Loucy (cell line): Measurements from ENCODE around the gene CYB5D1.

Source experiments
- H2AFZ ChIP-seq: fragments of 200-600 bp; sonication (generic); 2 replicates; pipeline ENCODE4 v1.6.0; 2016; ENCODE audit warnings: antibody characterized with exemption, mild to moderate bottlenecking, low read length, moderate library complexity
- H3F3A ChIP-seq: fragments of 200-600 bp; 2 replicates; pipeline ENCODE4 v1.6.0; 2016; ENCODE audit warnings: antibody characterized with exemption, low read depth, mild to moderate bottlenecking
- H3K27me3 ChIP-seq: fragments of 200-600 bp; sonication (generic); 2 replicates; pipeline ENCODE4 v1.6.1; 2014; ENCODE audit warnings: low read length, mild to moderate bottlenecking; ENCODE audit not compliant: insufficient read depth, poor library complexity, severe bottlenecking
- H3K36me3 ChIP-seq: fragments of 200-600 bp; sonication (generic); 2 replicates; pipeline ENCODE4 v1.6.1; 2016; ENCODE audit warnings: low read length; ENCODE audit not compliant: insufficient read depth
- H3K4me1 ChIP-seq: fragments of 200-600 bp; sonication (generic); 2 replicates; pipeline ENCODE4 v1.5.1; 2014; ENCODE audit warnings: low read length, mild to moderate bottlenecking; ENCODE audit not compliant: insufficient read depth, poor library complexity, severe bottlenecking
- H3K4me2 ChIP-seq: fragments of 200-600 bp; sonication (generic); 2 replicates; pipeline ENCODE4 v1.6.0; 2014; ENCODE audit warnings: antibody characterized with exemption, low read length, low read depth, mild to moderate bottlenecking; ENCODE audit not compliant: poor library complexity, severe bottlenecking
- H3K4me3 ChIP-seq: fragments of 200-600 bp; sonication (generic); 2 replicates; pipeline ENCODE4 v1.5.1; 2014; ENCODE audit warnings: low read length, mild to moderate bottlenecking, mixed read lengths; ENCODE audit not compliant: poor library complexity, severe bottlenecking
- H3K79me2 ChIP-seq: fragments of 200-600 bp; sonication (generic); 2 replicates; pipeline ENCODE4 v1.6.1; 2014; ENCODE audit warnings: low read length; ENCODE audit not compliant: insufficient read depth
- H3K9ac ChIP-seq: fragments of 200-600 bp; sonication (generic); 2 replicates; pipeline ENCODE4 v1.6.0; 2014; ENCODE audit warnings: mild to moderate bottlenecking, low read depth, low read length, moderate library complexity; ENCODE audit not compliant: poor library complexity, severe bottlenecking
- H3K9me2 ChIP-seq: fragments of 200-600 bp; sonication (generic); replicated peaks from 2 replicates; pipeline ENCODE4 v1.6.1; 2016; ENCODE audit warnings: low read depth, low read length, mixed read lengths
- H3K9me3 ChIP-seq: fragments of 200-600 bp; sonication (generic); 2 replicates; pipeline ENCODE4 v1.6.1; 2014; ENCODE audit warnings: mild to moderate bottlenecking, antibody characterized with exemption, low read length, low read depth; ENCODE audit not compliant: insufficient read depth
- H4K20me1 ChIP-seq: fragments of 200-600 bp; sonication (generic); 2 replicates; pipeline ENCODE4 v1.6.0; 2014; ENCODE audit warnings: antibody characterized with exemption, low read length, mild to moderate bottlenecking; ENCODE audit not compliant: insufficient read depth, poor library complexity, severe bottlenecking
- EZH2phosphoT487 ChIP-seq: fragments of 200-600 bp; IDR thresholded peaks from 2 replicates; pipeline ENCODE4 v1.6.1; 2018; ENCODE audit warnings: antibody characterized with exemption, mild to moderate bottlenecking, moderate library complexity, borderline replicate concordance
- TF ChIP-seq, protein P1 (sequence below): fragments of 200-600 bp; sonication (generic); conservative IDR thresholded peaks from 2 replicates; pipeline ENCODE4 v1.5.1; 2014; ENCODE audit warnings: mild to moderate bottlenecking, antibody characterized with exemption, low read length

CYB5D1 gene

GRCh38 chr17:7903154-7904103 is 45.6 kb downstream of the CYB5D1 start:
- Histone ChIP-seq H3K27me3 (no peaks in the 10 kb centered on the region), H3K9ac (no peak overlapping the region), H3K4me3 (no peak overlapping the region), H4K20me1 (no peaks in the 10 kb centered on the region), H2AFZ (no peak overlapping the region), H3F3A (no peaks in the 10 kb centered on the region), H3K36me3 (peaks cover 97% of the 10 kb centered on the region; the same call in 1 of the 2 replicates), H3K79me2 (no peaks in the 10 kb centered on the region), H3K4me1 (no peaks in the 10 kb centered on the region), H3K4me2 (no peak overlapping the region), H3K9me2 (no peaks in the 10 kb centered on the region), H3K9me3 (no peaks in the 10 kb centered on the region)
- TF ChIP-seq, protein P1, sequence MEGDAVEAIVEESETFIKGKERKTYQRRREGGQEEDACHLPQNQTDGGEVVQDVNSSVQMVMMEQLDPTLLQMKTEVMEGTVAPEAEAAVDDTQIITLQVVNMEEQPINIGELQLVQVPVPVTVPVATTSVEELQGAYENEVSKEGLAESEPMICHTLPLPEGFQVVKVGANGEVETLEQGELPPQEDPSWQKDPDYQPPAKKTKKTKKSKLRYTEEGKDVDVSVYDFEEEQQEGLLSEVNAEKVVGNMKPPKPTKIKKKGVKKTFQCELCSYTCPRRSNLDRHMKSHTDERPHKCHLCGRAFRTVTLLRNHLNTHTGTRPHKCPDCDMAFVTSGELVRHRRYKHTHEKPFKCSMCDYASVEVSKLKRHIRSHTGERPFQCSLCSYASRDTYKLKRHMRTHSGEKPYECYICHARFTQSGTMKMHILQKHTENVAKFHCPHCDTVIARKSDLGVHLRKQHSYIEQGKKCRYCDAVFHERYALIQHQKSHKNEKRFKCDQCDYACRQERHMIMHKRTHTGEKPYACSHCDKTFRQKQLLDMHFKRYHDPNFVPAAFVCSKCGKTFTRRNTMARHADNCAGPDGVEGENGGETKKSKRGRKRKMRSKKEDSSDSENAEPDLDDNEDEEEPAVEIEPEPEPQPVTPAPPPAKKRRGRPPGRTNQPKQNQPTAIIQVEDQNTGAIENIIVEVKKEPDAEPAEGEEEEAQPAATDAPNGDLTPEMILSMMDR = no peak
- no peak for TF ChIP-seq EZH2phosphoT487

- Histone ChIP-seq H2AFZ (no peak overlapping the region), H3K9ac (no peak overlapping the region), H3F3A (peaks cover 10% of the 10 kb centered on the region; the same call in 1 of the 2 replicates), H3K4me3 (no peak overlapping the region), H3K27me3 (no peaks in the 10 kb centered on the region), H3K4me2 (no peak overlapping the region), H3K4me1 (peaks cover 5% of the 10 kb centered on the region), H3K9me3 (no peaks in the 10 kb centered on the region), H4K20me1 (peaks cover 4% of the 10 kb centered on the region), H3K9me2 (no peaks in the 10 kb centered on the region), H3K79me2 (no peaks in the 10 kb centered on the region), H3K36me3 (peaks cover 86% of the 10 kb centered on the region; the same call in 1 of the 2 replicates)
- TF ChIP-seq, protein P1 = no peak
- no peak for TF ChIP-seq EZH2phosphoT487
Observed at GRCh38 chr17:7909089-7909488, 51.3 kb downstream of the CYB5D1 start.

- no peak overlapping the region for H3K4me2 ChIP-seq
- H3K9me3 ChIP-seq = no peaks in the 10 kb centered on the region
- H3K36me3 ChIP-seq = peaks cover 74% of the 10 kb centered on the region; the same call in 1 of the 2 replicates
- peaks cover 7% of the 10 kb centered on the region; the same call in 1 of the 2 replicates for H3K79me2 ChIP-seq
- H3F3A ChIP-seq = peaks cover 10% of the 10 kb centered on the region; the same call in 1 of the 2 replicates
- no peak for TF ChIP-seq EZH2phosphoT487
- TF ChIP-seq, protein P1 = no peak
- no peaks in the 10 kb centered on the region for H3K27me3 ChIP-seq
- H3K9ac ChIP-seq = no peak overlapping the region
- no peak overlapping the region for H3K4me3 ChIP-seq
- no peaks in the 10 kb centered on the region for H3K9me2 ChIP-seq
- peaks cover 14% of the 10 kb centered on the region for H3K4me1 ChIP-seq
- H4K20me1 ChIP-seq = peaks cover 4% of the 10 kb centered on the region
- no peak overlapping the region for H2AFZ ChIP-seq
Observed at GRCh38 chr17:7910281-7910680, 52.5 kb downstream of the CYB5D1 start.
